GM11168 (cell line): Measurements from ENCODE around the gene PLEKHA6.

Experiments
- in situ Hi-C: fragments of 300-500 bp; cut with MboI; formaldehyde crosslinking; loops from one replicate; pipeline ENCODE4 v1.12.0; 2022; ENCODE audit warnings: low sequenced_read_pairs; ENCODE audit not compliant: unreplicated experiment

The PLEKHA6 gene

DNA sequence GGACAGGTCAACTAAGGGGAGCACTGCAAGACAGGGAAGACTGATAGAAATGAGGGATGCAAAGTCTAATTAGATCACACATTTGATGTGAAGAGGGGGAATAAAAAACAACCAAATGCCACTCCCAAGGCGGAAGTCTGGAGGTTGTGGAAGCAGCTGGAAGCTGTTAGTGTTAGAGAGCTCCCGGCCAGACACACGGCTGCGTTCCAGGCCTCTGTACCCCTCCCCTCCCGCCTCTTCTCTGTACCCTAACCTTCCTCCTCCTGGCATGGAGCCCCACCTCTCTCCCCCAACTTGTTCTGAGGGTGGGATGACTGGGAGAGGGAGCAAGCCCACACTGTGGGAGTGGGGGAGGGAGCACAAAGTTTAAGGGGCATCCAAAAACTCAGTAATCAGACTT lies 67.0 kb downstream of the PLEKHA6 start:
- in situ Hi-C loops: no loop called here

DNA sequence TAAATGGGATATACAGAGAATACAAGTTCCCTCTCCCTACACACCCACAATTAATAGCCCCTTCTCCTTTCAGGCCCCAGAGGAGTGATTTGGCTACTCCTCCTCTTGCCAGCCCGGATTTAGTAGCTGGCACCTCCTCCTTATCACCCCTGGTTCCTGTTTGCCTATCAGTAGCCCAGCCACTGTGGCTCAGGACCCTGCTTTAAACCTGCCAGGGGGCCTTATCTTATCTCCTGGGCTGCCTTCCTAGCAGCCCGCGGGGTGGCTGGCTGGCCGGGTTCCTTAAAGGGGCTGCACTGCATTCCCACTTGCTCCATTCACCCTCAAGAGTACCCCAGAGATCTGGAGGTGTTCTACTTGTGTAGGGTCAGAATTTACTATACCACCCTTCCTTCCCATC lies 70.4 kb downstream of the PLEKHA6 start:
- in situ Hi-C loops: no loop called here

DNA sequence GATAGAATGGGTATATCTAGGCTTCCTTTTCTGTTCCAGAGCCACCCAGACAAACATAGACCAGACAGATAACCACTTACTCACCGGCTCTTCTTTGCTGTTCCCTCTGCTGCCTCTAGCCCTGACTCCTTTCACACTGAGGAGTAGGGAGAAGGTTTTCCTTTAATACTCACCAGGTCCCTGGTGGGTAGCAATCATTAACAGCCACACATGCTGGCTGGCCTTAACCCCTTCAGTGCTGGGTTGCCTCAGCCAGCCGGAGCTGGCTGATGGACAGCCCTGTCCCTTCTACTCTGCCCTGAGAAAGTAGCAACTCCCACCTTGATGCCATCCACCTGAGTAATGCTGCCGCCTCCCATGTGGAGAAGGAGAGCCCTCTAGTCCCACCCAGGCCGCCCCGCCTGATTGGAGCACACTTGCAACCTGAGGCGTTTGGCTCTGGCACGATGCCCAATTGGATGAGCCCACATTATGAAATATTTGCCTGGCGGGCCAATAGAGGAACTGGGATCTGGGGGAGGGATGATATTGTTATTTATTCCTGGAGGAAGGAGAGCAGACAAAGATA lies 71.6 kb downstream of the PLEKHA6 start:
- in situ Hi-C loops: no loop called here

- in situ Hi-C loops: no loop called here
Observed at GRCh38 chr1:204287466-204287891, 72.2 kb downstream of the PLEKHA6 start.

GRCh38 chr1:204286831-204287421 lies 72.8 kb downstream of the PLEKHA6 start:
- in situ Hi-C loops: no loop called here

DNA sequence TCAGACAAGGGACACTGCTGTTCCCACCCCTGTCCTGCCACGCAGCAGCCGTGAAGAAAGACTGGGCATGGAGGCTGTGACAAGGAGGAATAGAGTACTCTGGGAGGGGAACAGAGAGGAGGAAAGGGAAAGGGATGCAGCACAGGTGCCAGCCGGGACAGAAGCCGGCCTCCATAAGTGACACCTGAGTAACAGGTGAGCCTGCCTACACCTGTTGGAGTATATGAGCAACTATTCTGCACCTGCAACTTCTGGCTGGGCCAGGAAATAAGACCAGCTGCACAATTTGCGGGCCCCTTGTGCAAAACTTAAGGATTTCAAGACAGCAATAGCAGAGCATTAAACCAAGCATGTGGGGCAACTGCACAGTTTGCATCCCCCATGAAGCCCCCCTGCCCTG lies 73.4 kb downstream of the PLEKHA6 start:
- in situ Hi-C loops: no loop called here

DNA sequence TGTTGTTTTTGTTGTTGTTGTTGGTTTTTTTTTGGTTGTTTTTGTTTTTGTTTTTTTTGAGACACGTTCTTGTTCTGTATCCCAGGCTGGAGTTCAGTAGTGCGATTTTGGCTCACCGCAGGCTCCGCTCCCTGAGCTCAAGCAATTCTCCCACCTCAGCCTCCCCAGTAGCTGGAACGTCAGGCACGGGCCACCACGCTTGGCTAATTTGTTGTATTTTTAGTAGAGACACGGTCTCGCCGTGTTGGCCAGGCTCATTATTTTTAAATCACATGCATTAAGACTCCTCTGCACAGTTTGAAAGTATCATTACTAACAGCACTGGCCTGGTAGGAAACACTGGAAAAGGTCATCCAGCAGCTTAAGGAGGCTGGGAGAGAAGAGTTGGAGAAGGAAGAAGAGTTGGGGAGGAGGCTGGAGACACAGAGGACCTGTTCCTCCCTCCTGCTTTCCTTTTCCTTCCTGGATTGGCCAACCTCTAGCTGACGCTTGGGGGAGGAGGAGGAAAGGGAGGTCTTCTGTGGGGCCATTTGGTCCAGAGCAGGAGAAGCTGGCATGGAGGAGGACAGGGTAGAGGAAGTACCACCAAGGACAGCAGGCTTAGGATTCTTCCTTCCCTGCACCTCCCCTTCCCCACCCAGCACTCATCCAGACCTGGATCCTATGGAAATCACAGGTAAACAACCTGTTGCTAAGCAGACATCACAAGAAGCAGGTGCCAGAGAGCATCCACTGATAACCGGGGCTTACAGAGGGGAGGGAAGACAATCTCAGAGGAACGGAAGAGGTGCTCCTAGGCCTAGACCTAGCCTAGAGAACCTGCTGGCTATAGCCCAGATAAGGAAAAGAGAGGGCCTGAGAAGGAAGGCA lies 74.1 kb downstream of the PLEKHA6 start:
- in situ Hi-C loops: no loop called here

DNA sequence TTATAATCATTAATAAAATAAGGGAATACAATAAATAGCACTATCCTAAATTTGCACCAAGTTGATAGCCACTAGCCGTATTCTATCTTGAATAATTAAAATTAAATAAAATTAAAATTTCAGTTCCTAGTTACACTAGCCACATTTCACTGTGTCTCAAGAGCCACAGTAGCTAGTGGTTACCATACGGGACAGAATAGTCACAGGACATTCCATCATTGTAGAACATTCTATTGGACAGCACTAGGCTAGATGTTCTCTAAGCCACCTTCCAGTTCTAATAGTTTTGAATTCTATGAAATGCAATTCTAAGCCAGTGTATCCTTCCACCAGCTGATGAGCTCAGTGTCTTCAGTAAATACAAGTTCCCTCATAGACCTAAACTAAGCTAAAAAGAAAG lies 74.8 kb downstream of the PLEKHA6 start:
- in situ Hi-C loops: no loop called here

GRCh38 chr1:204283711-204284651 lies 75.7 kb downstream of the PLEKHA6 start:
- in situ Hi-C loops: no loop called here

- in situ Hi-C loops: no loop called here
Observed at GRCh38 chr1:204282761-204283221, 76.9 kb downstream of the PLEKHA6 start.

DNA sequence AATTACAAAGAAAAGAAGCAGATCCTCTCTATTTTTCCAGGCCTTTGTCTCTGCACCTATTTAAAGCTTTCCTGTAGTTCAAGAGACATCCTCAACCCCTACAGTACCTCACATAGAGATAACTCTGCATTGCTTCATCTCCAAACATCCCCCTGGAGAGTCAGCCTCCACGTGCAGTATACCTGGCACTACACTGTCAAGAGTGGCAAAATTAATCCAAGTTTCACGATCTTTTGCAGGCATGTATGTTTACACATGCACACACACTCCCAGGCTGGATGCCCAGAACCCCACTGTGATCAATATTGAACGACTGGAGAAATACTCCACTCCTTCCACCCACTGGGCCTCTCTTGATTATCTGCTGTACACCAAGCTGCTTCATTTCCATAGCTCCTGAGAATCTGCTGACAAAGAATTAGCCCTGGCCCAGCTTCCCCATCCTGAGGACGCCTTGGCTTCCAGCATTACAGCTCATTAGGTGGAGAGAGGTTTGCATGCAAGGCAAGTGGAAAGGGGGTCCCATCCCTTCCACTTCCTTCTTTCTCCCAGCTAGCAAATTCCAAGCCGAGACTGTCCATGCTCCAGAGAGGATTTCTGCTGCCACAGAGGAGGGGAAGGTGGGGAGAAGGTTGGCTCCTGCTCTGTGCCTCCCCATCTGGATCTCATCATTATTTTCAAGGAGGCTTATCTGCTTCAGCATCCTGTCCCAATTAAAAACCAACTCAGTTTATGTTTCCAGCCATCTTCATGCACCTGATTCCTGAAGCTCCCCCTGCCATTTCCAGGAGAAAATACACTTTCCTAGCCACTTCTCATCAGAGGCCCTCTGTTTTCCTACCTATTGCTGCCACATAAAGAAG lies 79.4 kb downstream of the PLEKHA6 start:
- in situ Hi-C loops: no loop called here

DNA sequence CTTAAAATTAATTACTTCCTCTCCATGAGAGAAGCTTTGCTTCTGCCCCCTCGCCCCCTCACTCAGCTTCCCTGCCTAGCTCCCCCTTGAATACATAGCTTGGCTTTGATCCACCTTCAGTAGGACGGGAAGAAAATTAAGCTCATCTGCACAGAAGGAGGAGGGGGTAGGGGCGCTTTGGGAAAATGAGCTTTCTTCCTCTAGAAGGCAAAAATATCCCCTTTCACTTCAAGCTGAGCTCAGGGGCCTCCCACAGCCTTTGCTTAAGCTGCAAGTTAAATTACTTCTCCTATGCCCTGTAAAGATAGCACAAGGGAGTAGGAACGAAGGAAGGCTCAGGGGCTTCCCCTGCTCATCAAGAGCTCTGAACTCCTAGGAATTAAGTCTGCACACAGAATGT lies 80.8 kb downstream of the PLEKHA6 start:
- in situ Hi-C loops: no loop called here

DNA sequence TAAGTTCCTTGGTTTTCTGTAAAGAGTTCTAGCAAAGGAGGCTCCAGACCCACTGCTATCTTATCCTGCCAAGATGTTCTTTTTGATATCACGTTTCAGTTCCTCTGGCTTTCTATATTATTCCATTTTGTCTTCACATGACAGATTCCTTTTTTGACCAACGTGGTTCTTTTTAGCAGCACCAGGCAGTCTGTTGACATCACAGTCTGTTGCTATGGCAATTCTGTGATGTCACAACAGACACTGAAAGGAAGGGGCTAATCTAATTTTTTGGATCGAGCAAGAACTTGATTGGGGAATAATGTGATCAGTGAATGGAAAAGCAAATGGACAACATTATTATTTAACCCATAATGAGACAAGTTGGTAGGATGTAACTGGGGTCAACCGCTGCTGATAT lies 81.5 kb downstream of the PLEKHA6 start:
- in situ Hi-C loops: no loop called here

- in situ Hi-C loops: no loop called here
Observed at GRCh38 chr1:204277563-204278219, 82.0 kb downstream of the PLEKHA6 start.

DNA sequence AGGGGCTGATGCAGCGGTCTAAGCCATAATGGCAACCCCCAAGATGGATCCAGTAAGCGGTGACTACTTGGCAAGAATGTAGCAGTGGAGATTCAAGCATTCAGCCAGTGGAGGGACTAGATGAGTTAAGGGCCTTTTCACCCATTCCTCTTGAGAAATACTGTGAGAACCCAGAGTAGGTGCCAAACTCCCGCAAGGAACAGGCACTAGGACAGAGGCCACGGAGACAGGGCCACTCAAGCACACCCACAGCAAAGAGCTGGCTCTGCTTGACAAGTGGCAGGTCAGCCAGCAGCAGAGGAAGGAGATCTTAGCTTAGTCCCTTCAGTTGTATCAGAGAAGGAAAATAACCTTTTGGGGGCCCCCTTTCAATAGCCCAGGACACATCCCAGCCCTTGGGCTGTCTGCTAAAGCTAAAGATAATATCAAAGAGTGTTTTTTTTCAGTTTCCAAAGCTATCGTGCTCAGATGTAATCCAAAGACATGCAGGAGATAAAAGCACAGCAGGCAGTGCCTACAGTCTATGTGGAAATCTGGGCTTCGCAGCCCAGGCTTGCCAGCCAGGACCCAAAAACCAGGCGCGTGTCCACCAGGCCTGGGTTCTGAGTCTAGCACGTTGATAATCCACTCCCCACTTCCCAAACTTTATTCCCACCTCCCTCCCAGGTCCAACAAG lies 83.9 kb downstream of the PLEKHA6 start:
- in situ Hi-C loops: no loop called here

DNA sequence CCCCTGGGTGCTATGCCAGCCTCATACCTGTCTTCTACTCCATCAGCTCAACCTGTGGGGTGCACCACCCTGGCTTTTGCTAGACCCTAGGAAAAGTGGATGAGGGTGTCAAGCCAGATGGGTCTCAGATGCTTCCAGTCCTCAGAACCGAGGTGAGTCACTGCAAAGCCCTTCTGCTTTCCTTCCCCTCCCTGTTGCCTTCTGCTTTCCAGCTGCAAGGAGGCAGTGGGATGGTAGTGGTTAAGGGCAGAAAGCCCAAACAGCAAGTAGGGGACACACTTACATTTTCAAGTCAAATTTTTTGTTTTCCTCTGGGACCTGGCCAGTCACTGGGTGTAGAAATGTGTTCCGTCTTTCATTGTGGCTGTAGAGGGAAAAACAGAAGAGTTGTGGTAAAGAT lies 85.3 kb downstream of the PLEKHA6 start:
- in situ Hi-C loops: no loop called here

- in situ Hi-C loops: no loop called here
Observed at GRCh38 chr1:204272505-204272904, 87.2 kb downstream of the PLEKHA6 start.

GRCh38 chr1:204271970-204272369 lies 87.8 kb downstream of the PLEKHA6 start:
- in situ Hi-C loops: no loop called here
